Vagina (tissue), 2 donors: Measurements from ENCODE around the gene DOCK1. TPM values are rescaled to one million over a fixed set of nuclear protein-coding genes. Genes with fewer than 3 reads are reported as not detected.

ENCODE experiments used
- DNase-seq, 2 donors: peaks; one replicate each; pipeline ENCODE4 v3.0.0-alpha.2; 2017; ENCODE audit errors: extremely low spot score in 2 of 2
- H3K27ac ChIP-seq: fragments of 200-600 bp; sonication (generic); one replicate; pipeline ENCODE4 v1.5.1; 2019
- H3K27me3 ChIP-seq: fragments of 200-600 bp; sonication (generic); one replicate; pipeline ENCODE4 v1.5.1; 2019
- H3K36me3 ChIP-seq, 2 donors: fragments of 200-600 bp; sonication (generic); one replicate each; pipeline ENCODE4 v1.5.1; 2017 to 2019
- H3K4me1 ChIP-seq: fragments of 200-600 bp; sonication (generic); one replicate; pipeline ENCODE4 v1.5.1; 2019
- H3K4me3 ChIP-seq, 2 donors: fragments of 200-600 bp; sonication (generic); 1 replicate in 1 of 2; 2 replicates in 1 of 2; pipeline ENCODE4 v1.5.1; 2016 to 2019
- H3K9me3 ChIP-seq: fragments of 200-600 bp; sonication (generic); one replicate; pipeline ENCODE4 v1.5.1; 2019
- POLR2A ChIP-seq, 2 donors: fragments of 450-650 bp; IDR thresholded peaks; one replicate each; pipeline ENCODE4 v1.6.1; 2017; ENCODE audit warnings: antibody characterized with exemption in 2 of 2, mild to moderate bottlenecking in 2 of 2, moderate library complexity in 2 of 2
- POLR2AphosphoS5 ChIP-seq, 2 donors: sonication (generic); formaldehyde crosslinking; IDR thresholded peaks; one replicate each; pipeline ENCODE4 v1.9.0; 2017; ENCODE audit warnings: antibody characterized with exemption in 2 of 2, mild to moderate bottlenecking in 2 of 2, low read depth in 1 of 2; ENCODE audit not compliant: insufficient read depth in 1 of 2
- intact Hi-C: fragments of 100-400 bp; cut with DNase I; formaldehyde crosslinking; loops from one replicate; pipeline ENCODE4 v1.15.1; 2023
- total RNA-seq: library from RNA; depleted of rRNA; stranded (reverse); fragments of >200 nt; gene quantifications from one replicate; pipeline ENCODE4 v1.2.3, GENCODE V29; 2016
- TF ChIP-seq, protein P1 (sequence below), 3 experiments: fragments of 450-650 bp in 2 of 3; fragments of 200-600 bp in 1 of 3; sonication (generic) in 1 of 3; IDR thresholded peaks; one replicate each; pipeline ENCODE4 v1.5.1; 2017 to 2019; ENCODE audit warnings: antibody characterized with exemption in 3 of 3, mild to moderate bottlenecking in 2 of 3, moderate library complexity in 2 of 3

The DOCK1 gene
- total RNA-seq, 1 donor from 2014 or later, result 64.6 TPM

DNA sequence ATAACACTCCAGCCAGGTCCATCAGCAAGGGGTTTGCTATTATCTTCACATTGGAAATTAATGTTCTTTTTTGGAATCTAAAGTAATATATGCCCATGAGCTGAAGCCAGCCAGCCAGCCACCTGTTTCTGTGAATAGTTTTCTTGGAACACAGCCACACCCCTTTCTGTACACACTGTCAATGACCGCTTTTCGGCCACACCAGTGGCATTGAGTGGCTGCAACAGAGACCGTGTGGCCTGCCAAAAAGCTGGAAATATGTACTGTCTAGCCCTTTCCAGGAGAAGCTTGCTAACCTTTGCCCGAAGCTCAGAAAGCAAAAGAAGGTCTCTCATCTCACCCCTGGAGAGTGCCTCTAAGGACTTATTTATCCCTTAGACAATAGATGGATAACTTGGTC lies 545.4 kb downstream of the DOCK1 start:
- no peak for DNase-seq
- Histone ChIP-seq H3K27ac (no peak overlapping the region), H3K4me3 (no peak overlapping the region), H3K36me3 (peaks cover 0 to 11% of the 10 kb centered on the region in 2 donors), H3K9me3 (no peaks in the 10 kb centered on the region), H3K27me3 (no peaks in the 10 kb centered on the region), H3K4me1 (no peaks in the 10 kb centered on the region)
- TF ChIP-seq, protein P1, sequence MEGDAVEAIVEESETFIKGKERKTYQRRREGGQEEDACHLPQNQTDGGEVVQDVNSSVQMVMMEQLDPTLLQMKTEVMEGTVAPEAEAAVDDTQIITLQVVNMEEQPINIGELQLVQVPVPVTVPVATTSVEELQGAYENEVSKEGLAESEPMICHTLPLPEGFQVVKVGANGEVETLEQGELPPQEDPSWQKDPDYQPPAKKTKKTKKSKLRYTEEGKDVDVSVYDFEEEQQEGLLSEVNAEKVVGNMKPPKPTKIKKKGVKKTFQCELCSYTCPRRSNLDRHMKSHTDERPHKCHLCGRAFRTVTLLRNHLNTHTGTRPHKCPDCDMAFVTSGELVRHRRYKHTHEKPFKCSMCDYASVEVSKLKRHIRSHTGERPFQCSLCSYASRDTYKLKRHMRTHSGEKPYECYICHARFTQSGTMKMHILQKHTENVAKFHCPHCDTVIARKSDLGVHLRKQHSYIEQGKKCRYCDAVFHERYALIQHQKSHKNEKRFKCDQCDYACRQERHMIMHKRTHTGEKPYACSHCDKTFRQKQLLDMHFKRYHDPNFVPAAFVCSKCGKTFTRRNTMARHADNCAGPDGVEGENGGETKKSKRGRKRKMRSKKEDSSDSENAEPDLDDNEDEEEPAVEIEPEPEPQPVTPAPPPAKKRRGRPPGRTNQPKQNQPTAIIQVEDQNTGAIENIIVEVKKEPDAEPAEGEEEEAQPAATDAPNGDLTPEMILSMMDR (IDR thresholded peaks at IDR 0.05), result no peak
- TF ChIP-seq POLR2A (IDR thresholded peaks at IDR 0.05) (no peak), POLR2AphosphoS5 (IDR thresholded peaks at IDR 0.05; ENCODE audit: insufficient read depth in 1 of 2, low read depth in 1 of 2) (no peak)
- intact Hi-C loops, result no loop called here

DNA sequence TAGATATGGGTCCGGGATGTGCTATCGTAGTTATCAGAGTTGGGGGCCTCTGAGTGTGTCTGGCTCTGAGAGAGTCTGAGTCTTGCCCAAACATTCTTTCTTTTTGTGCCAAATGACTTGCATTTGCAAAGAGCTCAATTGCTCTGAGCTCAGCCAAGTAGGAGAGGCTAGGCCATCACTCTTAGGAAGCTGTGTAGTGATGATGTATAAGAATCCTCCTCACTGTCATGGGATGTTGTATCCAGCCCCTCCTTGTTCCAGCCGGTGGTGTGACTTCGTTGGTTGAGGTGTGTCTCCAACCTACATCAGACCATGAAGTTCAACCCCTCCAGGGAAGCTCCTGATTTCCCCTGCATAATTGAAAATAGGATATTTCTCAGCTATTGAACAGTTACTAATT lies 546.4 kb downstream of the DOCK1 start:
- TF ChIP-seq, protein P1 (IDR thresholded peaks at IDR 0.05), result no peak
- TF ChIP-seq POLR2AphosphoS5 (IDR thresholded peaks at IDR 0.05; ENCODE audit: insufficient read depth in 1 of 2, low read depth in 1 of 2) (no peak), POLR2A (IDR thresholded peaks at IDR 0.05) (no peak)
- Histone ChIP-seq H3K4me3 (no peak overlapping the region), H3K36me3 (peaks cover 0 to 10% of the 10 kb centered on the region in 2 donors), H3K4me1 (no peaks in the 10 kb centered on the region), H3K9me3 (no peaks in the 10 kb centered on the region), H3K27me3 (no peaks in the 10 kb centered on the region), H3K27ac (no peak overlapping the region)
- intact Hi-C loops, result no loop called here
- no peak for DNase-seq

DNA sequence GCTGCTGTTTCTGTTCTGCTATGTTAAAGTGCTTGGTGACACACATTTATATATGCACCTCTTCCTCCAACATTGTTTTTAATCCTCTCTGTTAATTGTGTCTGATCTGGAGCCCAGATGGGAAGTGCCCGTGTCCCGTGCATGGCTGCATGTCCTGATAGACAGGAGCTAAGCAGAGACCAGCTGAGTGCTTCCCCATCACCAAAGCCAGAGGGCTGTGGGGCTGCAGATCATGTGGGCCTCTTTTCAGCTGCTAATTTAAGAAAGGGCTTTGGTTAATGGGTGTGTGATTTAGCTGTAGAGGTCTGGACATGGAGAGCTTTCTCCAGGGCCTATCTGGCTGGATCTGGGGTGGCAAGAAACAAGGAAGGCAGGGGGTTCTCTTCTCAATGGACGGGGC lies 547.3 kb downstream of the DOCK1 start:
- DNase-seq, result no peak
- Histone ChIP-seq H3K4me3 (no peak overlapping the region), H3K36me3 (peaks cover 0 to 9% of the 10 kb centered on the region in 2 donors), H3K9me3 (no peaks in the 10 kb centered on the region), H3K27me3 (no peaks in the 10 kb centered on the region), H3K4me1 (no peaks in the 10 kb centered on the region), H3K27ac (no peak overlapping the region)
- TF ChIP-seq, protein P1 (IDR thresholded peaks at IDR 0.05), result no peak
- TF ChIP-seq POLR2AphosphoS5 (IDR thresholded peaks at IDR 0.05; ENCODE audit: insufficient read depth in 1 of 2, low read depth in 1 of 2) (no peak), POLR2A (IDR thresholded peaks at IDR 0.05) (no peak)
- intact Hi-C loops, result no loop called here

DNA sequence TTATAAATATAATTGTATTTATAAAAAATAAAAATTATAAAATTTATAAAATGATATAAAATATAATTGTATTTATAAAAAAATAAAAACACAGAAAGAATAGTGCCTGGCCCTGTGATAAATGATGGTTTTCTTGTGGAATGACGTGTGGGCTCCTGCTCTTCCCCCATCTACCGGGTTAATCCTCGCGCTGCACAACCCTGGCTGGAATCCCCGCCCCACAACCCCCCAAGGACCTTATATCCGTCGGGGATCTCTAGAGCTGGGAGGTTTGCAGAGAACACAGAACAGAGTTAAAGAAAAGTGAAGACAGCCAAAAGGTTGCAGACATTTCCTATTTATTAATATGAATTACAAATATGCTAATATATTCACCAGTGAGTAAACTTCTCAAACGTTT lies 548.5 kb downstream of the DOCK1 start:
- TF ChIP-seq, protein P1 (IDR thresholded peaks at IDR 0.05), result no peak
- TF ChIP-seq POLR2A (IDR thresholded peaks at IDR 0.05) (no peak), POLR2AphosphoS5 (IDR thresholded peaks at IDR 0.05; ENCODE audit: insufficient read depth in 1 of 2, low read depth in 1 of 2) (no peak)
- H3K27ac ChIP-seq, result no peak overlapping the region
- H3K9me3 ChIP-seq, result no peaks in the 10 kb centered on the region
- H3K4me3 ChIP-seq, result no peak overlapping the region
- H3K4me1 ChIP-seq, result no peaks in the 10 kb centered on the region
- intact Hi-C loops, result no loop called here
- H3K36me3 ChIP-seq, result no peaks in the 10 kb centered on the region
- no peak for DNase-seq
- H3K27me3 ChIP-seq, result no peaks in the 10 kb centered on the region

DNA sequence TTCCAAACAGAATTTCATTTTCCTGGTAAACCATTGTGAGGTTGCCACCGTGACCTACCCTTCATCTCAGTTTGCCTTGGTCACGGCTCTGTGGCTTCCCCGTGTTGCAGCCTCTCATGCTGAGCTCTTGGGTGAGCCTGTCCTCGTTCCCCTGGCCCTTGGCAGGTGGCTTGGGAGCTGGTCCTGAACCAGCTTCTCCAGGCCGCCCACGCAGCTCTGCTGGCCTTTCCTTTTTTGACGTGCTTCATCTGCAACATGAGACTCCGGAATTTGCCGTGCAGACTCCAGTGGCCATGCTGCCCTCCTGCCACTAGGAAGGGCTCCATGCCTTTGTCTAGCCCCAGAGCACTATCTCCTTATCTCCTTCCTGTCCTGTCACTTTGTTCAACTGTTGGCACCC lies 550.9 kb downstream of the DOCK1 start:
- TF ChIP-seq, protein P1 (IDR thresholded peaks at IDR 0.05), result no peak
- Histone ChIP-seq H3K27ac (no peak overlapping the region), H3K36me3 (no peaks in the 10 kb centered on the region), H3K4me1 (no peaks in the 10 kb centered on the region), H3K9me3 (no peaks in the 10 kb centered on the region), H3K4me3 (no peak overlapping the region), H3K27me3 (no peaks in the 10 kb centered on the region)
- intact Hi-C loops, result no loop called here
- DNase-seq, result peak in 1 of 2 donors; percentile 78
